Left kidney (tissue), 2 donors: Measurements from ENCODE around the gene GRPEL1. TPM values are rescaled to one million over a fixed set of nuclear protein-coding genes. Genes with fewer than 3 reads are reported as not detected.

Source experiments
- DNase-seq: peaks from one replicate; pipeline ENCODE4 v3.0.0-alpha.2; 2013
- polyA plus RNA-seq: library from polyadenylated mRNA; unstranded; fragments of 120-200 nt; gene quantifications from one replicate; pipeline ENCODE4 v1.2.1, GENCODE V29; 2013; ENCODE audit not compliant: insufficient read length

The GRPEL1 gene
- polyA plus RNA-seq, 1 donor, result 32.6 TPM

DNA sequence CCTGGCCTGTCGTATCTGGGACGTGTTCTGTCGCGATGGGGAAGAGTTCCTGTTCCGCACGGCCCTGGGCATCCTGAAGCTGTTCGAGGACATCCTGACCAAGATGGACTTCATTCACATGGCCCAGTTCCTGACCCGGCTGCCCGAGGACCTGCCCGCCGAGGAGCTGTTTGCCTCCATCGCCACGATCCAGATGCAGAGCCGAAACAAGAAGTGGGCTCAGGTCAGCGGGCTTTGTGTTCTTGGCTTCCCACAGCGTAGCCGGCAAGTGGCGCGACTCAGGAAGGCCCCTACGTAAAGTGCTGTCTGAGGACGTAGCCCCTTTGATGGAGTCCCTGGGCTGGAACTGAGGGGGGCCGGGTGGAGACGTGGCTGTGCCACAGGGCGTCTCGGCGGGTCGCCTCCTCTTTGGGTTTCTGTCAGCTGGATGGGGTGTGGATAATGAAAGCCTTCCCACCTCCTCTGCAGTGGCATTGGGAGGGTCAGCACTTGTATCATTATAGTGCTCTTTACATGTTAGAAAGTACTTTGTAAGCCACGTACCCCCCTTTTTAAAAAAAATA, 42.7 kb downstream of the GRPEL1 start:
- DNase-seq, result no peak

DNA sequence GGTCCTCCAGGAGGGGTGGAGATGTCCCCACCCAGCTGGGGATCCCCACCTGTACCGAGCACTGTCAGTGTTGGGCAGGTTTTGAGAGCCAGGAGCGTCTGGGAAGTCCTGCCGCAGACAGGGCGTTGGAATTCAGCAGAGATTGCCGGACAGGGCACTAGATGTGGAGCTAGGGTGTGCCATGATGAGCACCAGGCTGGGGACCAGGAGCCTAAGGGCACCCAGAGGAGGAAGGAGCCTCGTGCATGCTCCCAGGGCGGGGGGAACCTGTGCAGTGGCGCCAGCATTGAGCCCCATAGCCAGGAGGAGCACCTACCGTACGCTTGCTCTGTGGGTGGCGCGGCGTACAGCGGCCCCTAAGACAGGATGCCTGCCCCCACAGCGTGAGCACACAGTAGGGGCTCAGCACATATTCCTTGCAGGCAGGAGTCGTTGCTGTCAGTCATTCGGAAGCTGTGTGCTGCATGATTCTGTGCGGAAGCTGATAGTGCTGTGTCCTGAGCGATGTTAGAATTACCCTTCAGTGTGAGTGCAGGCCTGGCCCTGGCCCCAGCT, 43.5 kb downstream of the GRPEL1 start:
- no peak for DNase-seq

- no peak for DNase-seq
Observed at GRCh38 chr4:7023901-7024300, 44.0 kb downstream of the GRPEL1 start.

DNA sequence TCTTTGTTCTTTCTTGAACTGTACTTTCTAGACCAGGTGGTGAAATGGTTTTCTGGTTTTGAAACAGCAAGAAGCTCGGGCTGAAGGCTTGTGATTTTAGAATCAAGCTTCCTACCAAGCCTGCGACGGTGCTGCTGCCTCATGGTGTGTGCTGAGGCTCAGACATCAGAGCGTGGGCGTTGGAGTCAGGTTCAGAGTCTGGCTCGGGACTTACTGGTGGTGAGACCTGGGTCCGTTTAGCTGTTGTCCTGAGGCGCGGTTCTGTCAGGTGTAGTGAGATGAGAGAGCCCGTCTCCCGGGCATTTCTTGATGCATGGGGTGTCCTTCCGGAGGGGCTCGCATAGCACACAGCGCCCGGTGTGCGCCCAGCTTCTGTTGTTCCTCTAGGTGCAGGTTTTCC, 44.4 kb downstream of the GRPEL1 start:
- no peak for DNase-seq

- no peak for DNase-seq
Observed at GRCh38 chr4:7021930-7022664, 45.8 kb downstream of the GRPEL1 start.

- DNase-seq, result no peak
Observed at GRCh38 chr4:7021355-7021754, 46.5 kb downstream of the GRPEL1 start.

DNA sequence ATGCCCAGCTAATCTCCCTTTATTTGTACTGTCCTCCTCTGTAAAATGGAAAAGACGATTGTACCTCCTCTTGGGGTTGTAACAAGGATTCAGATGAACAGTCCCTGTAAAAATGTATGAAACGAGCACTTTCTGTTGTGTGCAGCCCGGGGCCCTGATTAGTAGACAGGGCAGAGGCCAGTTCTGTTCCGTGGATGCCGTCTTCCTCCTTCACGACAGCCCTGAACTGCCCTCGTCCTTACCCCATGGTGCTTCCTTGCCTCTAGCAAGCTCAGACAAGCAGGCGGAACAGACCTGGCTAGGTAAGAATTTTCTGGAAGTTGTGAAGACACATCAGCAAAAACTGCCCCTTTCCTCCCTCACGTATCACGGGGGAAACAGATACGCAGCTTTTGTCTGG, 47.0 kb downstream of the GRPEL1 start:
- DNase-seq, result no peak

GRCh38 chr4:7020290-7020689, 47.6 kb downstream of the GRPEL1 start:
- DNase-seq, result no peak

DNA sequence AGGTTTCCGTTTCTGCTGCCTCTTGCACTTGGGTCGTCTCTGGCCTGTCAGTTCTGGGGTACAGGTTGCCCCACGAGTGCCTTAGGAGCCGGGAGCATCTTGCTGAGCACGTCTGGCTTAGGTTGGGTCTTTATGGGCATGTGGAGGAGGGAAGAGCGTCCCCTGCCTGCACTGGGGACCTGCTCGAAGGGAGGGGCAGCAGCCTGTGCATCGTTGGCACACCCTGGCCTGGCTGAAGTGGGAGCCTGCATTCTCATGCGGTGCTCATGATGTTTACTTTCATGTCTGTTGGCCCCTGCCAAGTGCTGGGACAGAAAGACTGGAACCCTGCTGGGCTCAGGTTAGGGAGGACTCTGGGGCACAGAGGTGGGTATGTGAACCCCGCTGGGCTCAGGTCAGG, 48.5 kb downstream of the GRPEL1 start:
- no peak for DNase-seq

DNA sequence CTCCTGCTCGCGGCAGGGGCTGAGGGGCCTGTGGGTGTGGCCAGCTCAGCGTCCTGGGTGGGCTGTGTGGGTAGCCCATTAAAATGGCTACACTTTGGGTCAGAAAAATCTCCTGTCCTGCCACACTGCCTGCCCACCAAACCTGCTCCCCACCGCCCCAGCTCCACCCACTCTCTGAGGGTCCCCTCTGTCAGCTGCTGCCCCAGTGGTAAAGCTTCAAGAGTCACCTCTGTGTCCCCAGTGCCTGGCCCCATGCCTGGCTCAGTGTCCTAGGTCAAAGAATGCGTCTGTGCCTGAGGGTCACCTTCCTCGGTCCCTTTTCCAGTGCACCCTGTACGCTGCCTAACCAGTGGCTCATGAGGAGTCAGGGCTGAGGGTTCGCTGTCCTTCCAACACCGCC, 49.6 kb downstream of the GRPEL1 start:
- DNase-seq, result no peak

DNA sequence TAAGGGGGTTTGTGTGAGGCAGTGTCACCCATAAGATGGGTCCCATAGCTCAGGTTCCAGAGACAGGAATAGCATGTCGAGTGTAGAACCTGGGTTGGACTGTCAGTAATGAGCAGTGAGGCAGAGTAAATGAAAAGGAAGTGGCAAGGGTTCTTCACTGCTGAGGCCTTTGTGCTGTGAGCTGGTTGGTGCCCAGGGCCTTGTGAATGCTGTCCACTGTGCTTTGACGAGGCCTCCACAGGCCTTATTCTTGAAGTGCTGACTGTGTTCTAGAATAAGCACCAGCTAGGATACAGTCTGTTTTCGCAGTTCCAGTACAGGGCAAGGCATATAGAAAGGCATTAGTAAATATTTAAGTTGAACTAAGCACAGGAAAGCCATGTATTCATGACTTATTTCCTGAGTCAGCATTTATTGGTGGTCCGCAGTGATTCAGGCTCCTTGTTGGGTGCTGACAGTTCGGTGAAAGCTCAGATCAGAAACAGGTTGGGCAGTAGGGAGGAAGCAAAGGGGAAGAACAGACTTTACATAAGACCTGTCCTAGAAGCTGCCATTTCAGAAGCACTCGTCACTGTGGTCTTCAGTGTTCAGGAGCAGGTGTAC, 50.3 kb downstream of the GRPEL1 start:
- no peak for DNase-seq

GRCh38 chr4:7016512-7016911, 51.4 kb downstream of the GRPEL1 start:
- no peak for DNase-seq

DNA sequence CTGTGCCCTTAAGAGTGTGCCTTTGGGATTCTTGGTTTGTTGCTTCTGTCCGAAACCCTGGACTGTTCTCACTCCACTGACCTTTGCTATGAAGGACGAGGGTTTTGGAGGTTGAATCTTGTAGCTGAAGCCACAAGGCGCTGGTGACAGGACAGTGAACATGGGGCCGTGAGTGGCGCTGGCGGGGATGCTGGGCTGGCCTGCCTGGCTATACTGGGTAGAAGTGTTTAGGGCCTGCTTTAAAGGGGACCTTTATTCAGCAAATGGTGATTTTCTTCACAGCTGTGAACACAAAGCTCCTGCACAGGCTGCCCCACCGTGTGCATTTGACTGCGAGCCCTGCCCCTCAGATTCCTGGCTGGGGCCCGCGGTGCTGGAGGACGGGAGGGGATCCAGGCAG, 51.8 kb downstream of the GRPEL1 start:
- no peak for DNase-seq

DNA sequence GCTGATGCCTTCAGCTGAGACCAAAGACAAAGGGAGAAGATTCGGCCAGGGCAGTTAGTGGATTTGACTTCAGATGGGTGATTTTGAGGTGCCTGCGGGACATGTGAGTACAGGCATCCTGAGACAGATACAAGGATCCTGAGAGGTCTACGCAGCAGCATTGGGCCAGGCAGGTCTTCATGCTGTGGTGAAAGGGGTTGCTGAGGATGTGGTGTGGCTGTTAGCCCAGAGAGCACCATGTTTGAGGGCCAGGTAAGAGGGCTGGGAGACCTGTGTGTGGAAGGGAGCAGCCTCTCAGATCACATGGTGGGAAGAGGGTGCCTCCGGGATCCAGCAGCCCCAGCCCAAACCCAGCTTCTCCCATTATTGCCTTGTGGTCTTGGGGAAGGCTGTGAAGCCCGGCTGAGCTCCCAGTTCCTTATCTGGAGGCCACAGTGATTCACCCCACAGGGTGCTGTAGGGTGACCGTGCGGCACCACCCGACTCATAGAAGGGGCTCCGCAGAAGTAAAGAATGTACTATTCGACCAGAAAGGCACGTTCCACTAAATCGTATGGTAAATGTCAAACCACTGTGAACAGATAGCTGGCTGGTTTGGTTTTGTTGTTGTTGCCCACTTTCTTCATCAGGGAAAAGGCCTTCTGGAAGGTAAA, 52.4 kb downstream of the GRPEL1 start:
- no peak for DNase-seq

DNA sequence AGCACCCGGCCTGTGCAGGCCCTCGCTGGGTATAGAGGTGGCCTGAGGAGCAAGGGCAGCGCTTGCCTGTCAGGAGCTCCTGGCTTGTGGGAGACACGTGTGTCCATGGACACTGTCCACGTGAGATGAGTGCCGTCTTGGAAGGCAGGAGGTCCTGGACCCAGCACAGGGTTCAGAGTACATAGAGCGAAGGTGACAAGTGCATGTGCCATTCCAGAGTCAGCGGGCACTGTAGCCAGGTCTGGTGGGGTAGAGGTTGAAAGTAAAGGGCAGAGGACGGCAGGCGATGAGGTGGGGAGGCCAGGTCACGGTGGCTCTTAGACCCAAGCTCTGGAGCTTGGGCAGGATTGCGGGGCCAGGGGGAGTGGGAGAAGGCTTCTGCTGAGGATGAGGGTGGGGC, 53.0 kb downstream of the GRPEL1 start:
- no peak for DNase-seq

- DNase-seq, result no peak
Observed at GRCh38 chr4:7013175-7013574, 54.7 kb downstream of the GRPEL1 start.

DNA sequence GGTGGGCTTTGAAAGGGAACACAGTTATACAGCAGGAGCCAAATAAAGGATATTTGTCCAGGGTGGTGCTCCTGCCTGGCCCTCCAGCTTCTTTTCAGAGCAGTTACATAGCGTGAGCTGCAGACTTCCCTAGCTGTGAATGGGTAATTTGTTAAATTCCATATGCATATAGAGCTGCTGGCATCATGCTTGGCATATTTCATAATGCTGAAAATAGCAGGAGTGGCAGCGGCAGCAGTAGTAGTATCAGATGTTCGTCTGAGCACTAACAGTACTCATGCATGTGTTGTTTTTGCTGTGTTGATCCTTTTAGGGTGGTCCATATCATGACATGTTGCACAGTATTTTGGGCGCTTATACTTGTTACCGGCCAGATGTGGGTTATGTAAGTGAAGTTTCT, 58.3 kb downstream of the GRPEL1 start:
- DNase-seq, result no peak

Other genes starting within 250 kb of the GRPEL1 start
- gene TBC1D14, start 158.2 kb downstream of the GRPEL1 start, polyA plus RNA-seq, result 64.9 TPM
- gene TADA2B, start 24.7 kb downstream of the GRPEL1 start, polyA plus RNA-seq, result 19.1 TPM
- 8.5 TPM for gene SORCS2, start 124.5 kb upstream of the GRPEL1 start, polyA plus RNA-seq